ENCODE data around the gene ZNF850. TPM values are rescaled to one million over a fixed set of nuclear protein-coding genes. Genes with fewer than 3 reads are reported as not detected.
"Not testable (repeated sequence)": the region's sequence is repeated elsewhere in the genome, so short reads cannot be mapped to it uniquely, and the experiment has no call there.

Gene ZNF850
- total RNA-seq, 1 donor from 2014 or later, result 2.8 TPM

GRCh38 chr19:36797786-36798108 lies 25.1 kb upstream of the ZNF850 start:
- peaks cover 26% of the 10 kb centered on the region for H3K9me3 ChIP-seq
- no peak for ATAC-seq

DNA sequence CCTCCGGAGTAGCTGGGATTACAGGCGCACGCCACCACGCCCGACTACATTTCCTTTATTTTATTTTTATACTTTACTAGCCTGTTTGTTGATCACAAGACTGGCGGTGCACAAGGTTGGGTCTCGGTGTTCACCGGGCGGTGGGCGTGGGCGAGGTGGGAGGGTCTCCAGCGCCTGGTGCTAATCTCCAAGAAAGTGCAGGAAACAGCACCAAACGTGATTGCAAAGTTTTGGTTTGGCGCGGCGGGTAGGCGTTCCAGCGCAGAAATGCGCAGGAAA lies 24.0 kb upstream of the ZNF850 start:
- H3K36me3 ChIP-seq, result no peaks in the 10 kb centered on the region
- intact Hi-C loops (cut with DNase I), result no loop called here
- no peak for ATAC-seq
- H3K9me3 ChIP-seq, result peaks cover 26% of the 10 kb centered on the region
- H3K27me3 ChIP-seq, result no peaks in the 10 kb centered on the region
- TF ChIP-seq CTCF (IDR thresholded peaks at IDR 0.05), result no peak
- peak overlapping the region; percentile 80 for H3K27ac ChIP-seq
- DNase-seq, result no peak
- H3K4me1 ChIP-seq, result peaks cover 9% of the 10 kb centered on the region
- H3K4me3 ChIP-seq, result peak overlapping the region; percentile 75

More at GRCh38 chr19:36797786-36798108, 25.1 kb upstream of the ZNF850 start:
- H3K27ac ChIP-seq, result peak overlapping the region; percentile 80
- no peaks in the 10 kb centered on the region for H3K36me3 ChIP-seq
- H3K4me1 ChIP-seq, result peaks cover 9% of the 10 kb centered on the region
- no peak for DNase-seq
- peak overlapping the region; percentile 75 for H3K4me3 ChIP-seq
- TF ChIP-seq CTCF (IDR thresholded peaks at IDR 0.05), result no peak
- H3K27me3 ChIP-seq, result no peaks in the 10 kb centered on the region
- intact Hi-C loops (cut with DNase I), result no loop called here

- H3K27ac ChIP-seq; H3K36me3 ChIP-seq; intact Hi-C loops (cut with DNase I); H3K27me3 ChIP-seq; DNase-seq; H3K4me1 ChIP-seq; H3K4me3 ChIP-seq: not testable (repeated sequence)
- peaks cover 12% of the 10 kb centered on the region for H3K9me3 ChIP-seq
- peak; percentile 85 for ATAC-seq
Measured at GRCh38 chr19:36791420-36792141, 19.0 kb upstream of the ZNF850 start.

GRCh38 chr19:36775768-36776167 lies 3.2 kb upstream of the ZNF850 start:
- ATAC-seq (no peak), DNase-seq (no peak)
- no peaks in the 10 kb centered on the region for H3K27me3 ChIP-seq
- no peaks in the 10 kb centered on the region for H3K36me3 ChIP-seq
- H3K4me1 ChIP-seq, result peaks cover 4% of the 10 kb centered on the region
- intact Hi-C loops (cut with DNase I), result no loop called here
- no peak for TF ChIP-seq CTCF (IDR thresholded peaks at IDR 0.05)
- H3K27ac ChIP-seq, result no peak overlapping the region
- H3K9me3 ChIP-seq, result peaks cover 3% of the 10 kb centered on the region
- no peak overlapping the region for H3K4me3 ChIP-seq

GRCh38 chr19:36773223-36773579 lies 594 bp upstream of the ZNF850 start:
- Histone ChIP-seq H3K9me3 (peaks cover 3% of the 10 kb centered on the region), H3K4me1 (peaks cover 4% of the 10 kb centered on the region), H3K27ac (no peak overlapping the region), H3K36me3 (no peaks in the 10 kb centered on the region), H3K27me3 (no peaks in the 10 kb centered on the region), H3K4me3 (peak overlapping the region; percentile 83)
- intact Hi-C loops (cut with DNase I), result no loop called here
- TF ChIP-seq CTCF (IDR thresholded peaks at IDR 0.05), result no peak
- DNase-seq, result no peak
- no peak for ATAC-seq

DNA sequence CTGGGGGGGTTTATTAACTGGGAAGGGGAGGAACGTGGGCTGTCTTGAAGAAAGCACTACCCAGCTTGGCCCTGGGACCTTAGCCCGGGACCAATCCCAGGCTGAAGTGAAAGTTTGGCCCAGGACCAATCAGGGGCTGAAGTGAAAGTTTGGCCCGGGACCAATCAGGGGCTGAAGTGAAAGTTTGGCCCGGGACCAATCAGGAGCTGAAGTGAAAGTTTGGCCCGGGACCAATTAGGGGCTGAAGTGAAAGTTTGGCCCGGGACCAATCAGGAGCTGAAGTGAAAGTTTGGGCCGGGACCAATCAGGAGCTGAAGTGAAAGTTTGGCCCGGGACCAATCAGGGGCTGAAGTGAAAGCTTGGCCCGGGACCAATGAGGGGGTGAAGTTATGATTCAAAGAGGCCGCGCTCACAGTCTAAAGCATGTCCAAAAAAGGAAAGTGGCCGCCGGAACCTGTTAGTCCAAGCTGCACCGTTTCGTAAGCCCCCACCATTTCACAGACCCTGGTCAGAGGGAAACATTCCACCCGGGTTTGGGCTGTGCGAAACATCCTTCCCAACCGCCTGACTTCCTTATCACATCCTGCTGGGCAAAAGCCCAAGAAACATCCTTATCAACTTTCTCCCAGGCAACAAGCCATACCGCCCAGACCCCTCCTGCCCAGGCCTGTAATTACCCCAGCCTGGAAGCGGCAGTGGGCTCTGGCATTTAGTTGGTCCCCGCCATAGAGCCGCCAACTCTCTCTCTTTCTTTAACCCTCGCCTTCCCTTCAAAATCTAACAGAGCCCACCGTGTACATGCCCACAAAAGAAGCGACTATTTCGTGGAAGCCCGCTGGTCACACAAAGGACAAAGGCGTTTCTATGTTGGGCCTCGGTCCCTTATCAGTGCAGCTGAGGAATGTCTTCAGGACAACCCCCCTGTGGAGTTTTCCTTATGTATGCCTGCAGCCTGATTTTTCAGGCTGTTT lies 1.1 kb downstream of the ZNF850 start:
- DNase-seq, result no peak
- no peaks in the 10 kb centered on the region for H3K36me3 ChIP-seq

More for the DNA sequence above, 1.1 kb downstream of the ZNF850 start:
- intact Hi-C loops (cut with DNase I), result no loop called here
- ATAC-seq, result no peak
- Histone ChIP-seq H3K9me3 (peaks cover 2% of the 10 kb centered on the region), H3K4me1 (peaks cover 4% of the 10 kb centered on the region), H3K27ac (peak overlapping the region; percentile 84), H3K4me3 (peak overlapping the region; percentile 83), H3K27me3 (no peaks in the 10 kb centered on the region)
- no peak for TF ChIP-seq CTCF (IDR thresholded peaks at IDR 0.05)
